ENCODE results near the gene DNAJA2.
A peak's percentile ranks its signal among the peaks of the same experiment; 100 is the strongest.

- TF ChIP-seq POLR2AphosphoS5 (IDR thresholded peaks at IDR 0.05; ENCODE audit: borderline replicate concordance, low read depth, low read length) = peak; percentile 84
- TF ChIP-seq EZH2 (IDR thresholded peaks at IDR 0.05) = no peak
Measured at GRCh38 chr16:46973207-46973995, at the start of gene DNAJA2.
